Measurements from ENCODE around the gene DYSF.

DYSF gene

DNA sequence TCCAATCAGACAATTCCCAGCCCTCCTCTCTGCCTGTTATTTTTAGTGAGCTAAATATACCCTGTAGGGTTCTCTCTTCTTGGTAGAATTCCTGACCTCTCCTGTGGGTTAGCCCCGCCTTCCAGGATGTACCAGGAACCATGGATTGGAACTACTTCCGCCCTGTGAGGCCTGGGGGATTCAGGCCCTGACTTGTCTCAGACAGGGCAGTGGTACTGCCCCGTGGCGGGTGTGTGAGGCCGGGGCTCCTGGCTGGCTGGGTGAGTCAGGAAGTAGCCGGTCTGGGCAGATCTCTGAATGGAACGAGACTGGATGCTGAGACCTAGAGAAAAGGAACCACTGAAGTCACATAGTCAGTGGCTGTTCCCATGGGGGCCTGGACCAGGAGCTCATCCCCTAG, 50.5 kb downstream of the DYSF start:
- DNase-seq: no peak

DNA sequence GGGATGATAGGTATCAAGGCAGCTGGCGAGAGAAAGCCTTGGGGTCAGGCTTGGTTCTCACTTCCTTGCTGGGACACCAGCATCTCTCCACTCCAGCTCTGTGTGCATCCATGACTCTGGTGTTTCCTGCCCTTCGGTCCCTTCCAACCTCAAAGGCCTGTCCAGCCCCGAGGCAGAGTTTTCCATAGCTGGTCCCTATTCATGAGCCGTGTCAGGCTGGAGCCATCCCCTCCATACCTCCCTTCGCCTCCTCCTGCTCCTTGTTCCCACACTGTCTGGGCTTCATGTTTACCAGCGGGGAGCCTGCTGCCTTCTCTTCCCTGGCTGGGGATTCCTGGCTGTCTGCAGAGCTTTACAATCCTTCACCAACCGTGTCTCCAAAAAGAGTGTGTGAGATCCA, 51.2 kb downstream of the DYSF start:
- no peak for DNase-seq

DNA sequence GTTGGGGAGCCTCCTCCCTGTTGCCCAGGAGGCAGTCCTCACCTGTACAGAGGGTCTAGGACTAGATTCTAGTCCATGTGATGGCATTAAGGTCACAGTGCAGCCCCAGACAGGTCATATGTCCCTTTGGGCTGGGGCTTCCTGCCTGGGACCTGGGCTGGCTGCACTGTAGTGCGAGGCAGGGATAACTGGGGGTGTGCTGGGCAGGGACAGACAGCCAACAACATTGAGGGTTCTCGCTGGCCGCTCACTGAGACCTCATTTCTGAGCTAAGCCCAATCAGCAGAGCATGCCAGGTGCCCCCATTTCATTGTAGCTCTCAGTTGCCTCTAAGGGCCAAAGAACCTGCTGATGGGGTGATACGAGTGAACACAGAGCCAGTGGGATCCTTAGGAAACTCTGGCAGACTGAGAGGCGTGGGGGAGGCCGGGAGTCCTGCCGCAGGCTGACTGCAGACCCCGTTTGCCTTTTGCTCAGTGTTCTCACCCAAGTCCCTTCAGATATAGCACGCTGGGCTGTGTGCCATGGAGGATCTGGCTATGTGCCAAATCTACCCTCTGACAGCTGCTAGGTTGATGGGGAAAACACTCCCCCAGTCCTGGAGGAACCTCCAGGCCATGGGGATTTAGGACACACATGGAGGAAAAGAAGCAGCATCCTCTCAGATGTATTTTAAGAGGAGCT, 51.9 kb downstream of the DYSF start:
- no peak for DNase-seq

DNA sequence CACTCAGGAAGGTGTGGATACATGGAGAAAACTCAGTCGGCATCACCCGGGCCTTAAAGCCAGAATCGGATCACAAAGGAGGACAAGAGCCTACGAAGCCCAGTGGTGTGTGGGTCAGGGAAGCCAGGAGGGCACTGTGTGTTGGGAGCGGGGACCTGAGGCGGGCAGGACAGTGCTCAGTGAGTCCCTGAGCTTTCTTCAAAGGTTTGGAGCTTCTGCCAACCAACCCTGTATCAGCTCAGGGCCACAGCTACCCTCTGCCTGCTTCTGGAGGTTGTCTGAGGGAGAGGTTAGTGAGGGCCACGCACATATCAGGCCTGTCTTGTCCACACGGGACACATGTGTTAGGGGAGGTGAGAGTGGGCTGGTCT, 52.4 kb downstream of the DYSF start:
- no peak for DNase-seq

DNA sequence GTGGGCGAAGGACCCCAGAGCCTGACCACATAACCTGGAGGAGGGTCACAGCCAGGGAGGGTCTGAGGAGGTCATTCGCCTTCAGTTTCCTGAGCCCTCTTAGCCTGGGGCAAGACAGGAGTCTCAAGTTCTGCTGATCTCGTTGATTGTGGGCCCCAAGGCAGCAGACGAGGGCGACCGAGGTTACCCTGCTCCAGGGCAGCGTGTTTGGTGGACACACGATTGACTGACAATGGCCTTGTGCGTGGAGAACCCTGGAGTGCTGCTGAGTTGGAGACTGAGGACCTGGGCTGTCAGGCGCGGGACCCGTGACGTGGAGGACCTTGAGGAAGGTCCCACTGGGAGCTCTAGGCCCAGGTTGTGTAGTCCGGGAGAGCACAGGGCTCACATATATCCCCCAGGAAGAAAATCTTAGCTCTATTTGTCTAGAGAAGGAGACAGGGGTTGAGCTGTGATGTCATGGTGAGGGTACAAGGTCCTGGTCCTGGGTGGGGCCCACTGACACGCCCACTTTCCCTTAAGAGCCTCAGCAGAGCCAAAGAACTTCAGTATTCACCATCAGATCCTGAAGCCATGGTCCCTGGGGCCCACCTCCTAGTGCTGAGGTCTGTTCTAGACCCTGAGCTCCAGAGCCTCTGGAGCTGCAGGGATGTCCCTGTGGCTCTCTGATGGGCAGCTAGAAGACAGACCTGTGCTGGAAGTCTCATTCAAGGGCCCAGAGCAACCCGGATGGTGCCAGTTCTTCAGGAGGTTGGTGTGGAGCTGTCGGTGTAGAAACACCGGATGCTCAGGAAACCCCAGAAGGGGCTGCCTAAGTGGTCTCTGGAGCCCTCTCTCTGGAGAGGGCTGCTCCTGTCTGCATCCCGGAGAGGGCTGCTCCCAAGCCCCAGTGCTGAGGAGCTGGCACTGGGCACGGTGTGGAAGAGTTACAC, 53.1 kb downstream of the DYSF start:
- no peak for DNase-seq

DNA sequence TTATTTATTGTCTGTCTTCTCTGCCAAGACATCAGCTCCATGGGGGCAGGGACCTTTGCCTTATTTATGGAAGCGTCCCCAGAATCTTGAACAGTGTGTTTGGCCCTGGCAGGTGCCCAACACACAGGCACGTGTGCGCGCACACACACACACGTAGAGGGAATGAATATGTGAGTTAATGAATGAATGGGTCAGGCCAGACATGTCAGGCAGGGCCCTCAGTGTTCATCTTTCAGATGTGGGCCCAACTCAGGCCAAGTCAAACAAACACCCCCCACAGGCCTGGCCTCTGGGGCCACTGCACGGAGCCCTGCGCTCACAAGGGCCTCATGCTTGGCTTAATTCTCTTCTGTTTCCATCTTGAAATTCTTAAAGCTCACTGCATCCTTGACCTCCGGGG, 54.1 kb downstream of the DYSF start:
- DNase-seq: no peak

DNA sequence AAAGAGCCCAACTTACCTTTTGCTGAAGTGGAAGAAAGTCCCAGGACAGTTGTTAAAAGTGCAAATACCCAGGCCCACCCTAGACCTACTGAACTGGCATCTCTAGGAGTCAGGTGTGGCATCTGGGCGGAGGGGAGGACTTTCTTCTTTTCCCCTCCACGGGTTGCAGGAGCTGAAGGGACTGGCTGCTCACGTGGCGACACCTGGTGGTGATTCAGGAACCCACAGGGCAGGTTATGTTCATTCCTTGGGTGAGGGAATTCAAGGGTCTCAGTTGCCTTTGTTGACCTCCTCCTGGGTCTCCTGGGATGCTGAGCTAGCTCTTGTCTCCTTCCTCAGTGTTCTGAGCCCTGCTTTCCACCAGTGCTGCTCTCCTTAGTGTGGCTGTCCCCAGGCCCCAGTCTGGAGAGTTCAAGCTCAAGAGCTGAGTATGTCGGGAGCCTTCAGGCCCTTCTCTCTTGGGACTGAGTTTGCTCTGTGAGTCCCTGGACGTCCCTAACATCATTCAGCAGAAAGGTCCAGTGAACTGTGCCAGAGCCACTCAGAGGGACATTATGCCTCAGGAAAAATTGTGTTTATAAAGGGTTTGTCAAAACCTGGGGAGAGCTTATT, 56.9 kb downstream of the DYSF start:
- peak; percentile 68 for DNase-seq

DNA sequence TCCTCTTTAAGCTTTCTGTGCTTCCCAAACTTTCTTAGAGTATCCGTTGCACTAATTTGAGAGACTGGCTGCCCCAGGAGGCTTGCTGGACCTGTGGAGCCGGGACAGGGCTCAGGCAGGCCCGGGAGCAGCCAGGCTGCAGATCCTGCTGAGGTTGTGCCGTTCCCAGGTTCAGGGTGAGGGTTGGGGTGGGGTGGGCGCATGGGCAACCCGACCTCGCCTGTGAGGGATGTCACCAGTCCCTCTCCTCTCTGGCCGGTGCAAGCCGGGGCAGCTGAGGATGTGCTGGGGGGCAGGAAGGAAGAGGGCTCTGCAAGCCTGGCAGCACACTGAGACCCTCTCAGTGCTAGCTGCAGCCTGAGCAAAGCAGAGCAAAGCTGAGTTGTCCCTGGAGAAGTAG, 57.6 kb downstream of the DYSF start:
- no peak for DNase-seq

DNA sequence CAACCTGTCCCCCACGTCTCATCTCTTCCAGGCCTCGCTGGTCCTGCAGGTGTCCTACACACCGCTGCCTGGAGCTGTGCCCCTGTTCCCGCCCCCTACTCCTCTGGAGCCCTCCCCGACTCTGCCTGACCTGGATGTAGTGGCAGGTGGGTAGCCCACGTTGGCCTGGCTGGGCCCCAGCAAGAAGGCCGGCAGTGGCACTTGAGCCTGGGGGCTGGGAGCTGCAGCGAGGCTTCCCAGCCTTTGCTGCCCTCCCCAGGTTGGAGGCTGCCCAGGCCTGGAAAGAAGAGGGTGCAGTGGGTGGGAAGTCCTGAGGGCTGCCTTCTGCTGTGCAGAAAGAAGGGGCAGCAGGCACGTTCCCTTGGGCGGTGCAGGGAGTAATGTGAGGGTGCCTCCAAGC, 58.4 kb downstream of the DYSF start:
- DNase-seq: no peak

DNA sequence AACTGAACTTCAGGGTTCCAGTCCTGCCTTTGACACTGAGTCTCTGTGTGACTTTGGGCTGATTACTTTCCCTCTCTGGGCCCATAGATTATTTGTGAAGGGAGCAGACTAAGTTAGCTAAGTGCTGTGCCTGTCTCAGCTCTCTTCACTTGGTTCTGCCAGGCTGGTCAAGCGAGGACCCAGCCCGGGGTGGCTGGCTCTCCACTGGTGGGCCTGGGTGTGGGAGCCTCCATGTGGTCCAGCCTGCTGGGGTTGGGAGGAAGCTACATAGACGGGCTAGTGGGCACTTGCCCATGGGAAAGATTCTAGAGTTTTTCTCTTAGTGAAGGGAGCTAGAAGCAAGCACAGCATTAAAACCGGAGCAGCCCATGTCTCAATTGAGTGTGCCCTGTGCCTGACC, 59.0 kb downstream of the DYSF start:
- no peak for DNase-seq

DNA sequence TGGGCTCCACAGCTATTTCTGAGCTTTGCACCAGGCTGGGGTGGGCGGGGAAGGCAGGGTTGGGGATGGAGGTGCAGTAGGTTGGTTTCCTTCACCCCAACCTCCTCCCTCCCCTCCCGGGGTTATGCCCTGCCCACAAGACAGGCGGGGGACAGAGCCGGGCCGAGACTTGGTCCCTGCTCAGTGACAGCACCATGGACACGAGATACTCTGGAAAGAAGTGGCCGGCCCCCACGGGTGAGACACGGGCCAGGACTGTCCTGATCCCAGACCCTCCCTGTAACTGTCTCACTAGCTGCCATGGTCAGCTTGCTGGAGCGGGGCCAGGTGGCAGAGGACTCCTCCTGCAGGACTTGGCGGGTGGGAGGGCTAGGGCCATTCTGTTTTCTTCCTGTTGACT, 59.7 kb downstream of the DYSF start:
- no peak for DNase-seq

DNA sequence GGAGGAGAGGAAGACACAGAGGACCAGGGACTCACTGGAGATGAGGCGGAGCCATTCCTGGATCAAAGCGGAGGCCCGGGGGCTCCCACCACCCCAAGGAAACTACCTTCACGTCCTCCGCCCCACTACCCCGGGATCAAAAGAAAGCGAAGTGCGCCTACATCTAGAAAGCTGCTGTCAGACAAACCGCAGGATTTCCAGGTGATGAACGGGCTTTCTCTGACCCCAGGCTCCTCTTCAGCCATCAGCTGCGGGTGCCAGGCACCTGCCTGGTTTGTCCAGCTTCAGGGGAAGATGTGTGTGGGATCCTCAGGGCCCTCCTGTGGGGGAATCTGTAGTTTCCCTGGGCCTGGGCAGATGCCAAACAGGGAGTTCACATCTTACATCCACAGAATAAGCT, 60.4 kb downstream of the DYSF start:
- no peak for DNase-seq

DNA sequence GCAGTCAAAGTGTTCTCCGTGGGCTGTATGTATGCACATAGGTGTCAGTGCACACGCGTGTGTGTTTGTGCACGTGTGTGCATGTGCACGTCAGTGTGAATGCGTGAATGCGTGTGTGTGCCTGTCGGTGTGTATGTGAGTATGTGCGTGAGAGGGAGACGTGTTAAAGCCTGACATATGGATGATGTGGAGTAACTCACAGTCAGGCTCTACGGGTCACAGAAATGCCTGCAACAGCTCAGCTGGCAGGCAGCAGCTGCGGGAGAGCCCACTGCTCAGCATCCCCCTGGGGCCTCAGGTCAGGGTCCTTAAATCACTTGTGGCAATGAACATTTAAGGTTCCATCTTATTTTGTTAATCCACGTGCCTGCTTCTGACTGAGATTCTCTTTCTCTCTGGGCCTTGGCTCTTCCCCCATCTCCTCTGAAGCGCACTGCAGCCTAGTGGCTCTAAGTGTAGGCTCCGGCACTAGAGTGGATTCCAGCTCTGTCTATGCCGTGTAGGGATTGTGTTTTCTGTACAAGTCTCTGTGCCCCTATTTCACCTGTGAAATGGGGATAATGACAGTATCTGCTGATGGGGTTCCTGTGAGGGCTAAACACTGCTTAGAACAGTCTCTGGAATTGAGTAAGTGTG, 63.0 kb downstream of the DYSF start:
- DNase-seq: no peak

DNA sequence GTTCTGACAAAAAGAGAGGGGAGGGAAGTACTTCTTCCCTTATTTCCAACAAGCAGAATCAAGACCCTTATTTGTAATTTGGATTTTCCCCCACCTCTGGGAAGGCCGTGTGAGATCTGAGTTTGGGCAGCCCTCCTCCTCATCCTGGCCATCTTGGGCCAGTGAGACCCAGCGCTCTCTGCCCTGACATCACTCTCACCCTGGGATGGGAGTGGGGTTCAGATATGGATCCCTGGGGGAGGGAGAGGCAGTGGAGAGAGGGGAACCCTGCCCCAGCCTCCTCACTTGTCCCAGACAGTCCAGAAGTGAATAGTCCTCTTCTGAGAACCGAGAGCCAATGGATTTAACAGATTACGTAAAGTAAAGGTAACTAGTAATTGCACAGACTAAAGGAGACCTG, 64.5 kb downstream of the DYSF start:
- no peak for DNase-seq

DNA sequence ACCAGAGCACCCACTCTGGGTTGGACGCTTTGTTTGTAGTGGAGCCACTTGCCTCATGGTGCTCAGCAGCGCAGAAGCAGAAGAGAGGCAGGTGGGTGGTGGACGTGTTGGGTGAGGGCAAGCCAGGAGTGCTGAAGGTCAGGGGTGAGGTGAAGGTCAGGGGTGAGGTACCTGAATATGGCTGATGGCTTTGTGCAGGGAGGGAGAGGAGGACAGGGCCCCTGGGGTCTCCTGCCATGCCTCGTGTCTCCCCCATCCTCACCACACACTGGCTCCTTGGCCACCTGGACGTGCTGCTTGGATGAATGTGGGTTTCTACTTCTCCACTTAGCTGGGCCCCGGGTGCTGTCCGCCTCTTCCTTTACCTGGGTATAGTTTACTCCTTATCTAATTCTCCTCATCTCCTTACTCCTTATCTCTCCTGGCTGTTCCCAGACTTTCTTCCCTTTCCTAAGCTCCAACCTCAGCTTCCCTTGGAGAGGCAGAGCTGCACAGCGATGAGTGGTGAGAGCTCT, 68.1 kb downstream of the DYSF start:
- no peak for DNase-seq

DNA sequence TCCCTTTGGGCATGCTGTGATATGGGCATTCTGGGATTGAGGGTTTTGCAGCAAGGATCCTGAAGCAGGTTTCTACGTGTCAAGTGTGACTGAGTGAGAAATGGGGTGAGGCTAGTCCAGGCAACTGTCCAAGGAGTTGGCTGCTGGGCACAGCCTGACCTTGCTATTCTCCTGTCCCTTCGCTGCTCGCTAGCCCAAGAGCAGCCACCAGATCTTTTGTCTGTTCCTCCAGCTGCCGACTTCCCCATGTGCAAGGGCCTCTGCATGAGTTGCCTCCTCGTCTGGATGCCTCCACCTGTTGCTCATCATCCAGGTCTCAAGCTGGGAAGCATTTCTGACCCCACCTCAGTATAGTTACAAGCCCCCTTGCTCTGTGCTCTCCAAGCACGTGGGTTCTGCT, 71.1 kb downstream of the DYSF start:
- DNase-seq: no peak

DNA sequence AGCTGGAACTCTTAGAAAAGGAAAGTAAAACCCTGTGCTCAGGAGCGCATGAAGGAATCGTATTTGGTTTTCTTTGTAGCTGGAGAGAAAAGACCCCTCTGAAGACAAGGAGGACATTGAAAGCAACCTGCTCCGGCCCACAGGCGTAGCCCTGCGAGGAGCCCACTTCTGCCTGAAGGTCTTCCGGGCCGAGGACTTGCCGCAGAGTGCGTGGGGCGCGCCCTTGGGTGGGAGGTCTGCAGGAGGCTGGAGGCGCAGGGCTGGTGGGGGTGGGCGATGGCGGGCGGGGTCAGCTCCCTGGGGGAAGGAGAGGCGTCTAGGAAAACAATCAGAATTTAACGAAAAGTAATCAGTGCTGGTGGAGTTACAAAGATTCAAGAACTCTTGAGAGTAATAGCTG, 72.8 kb downstream of the DYSF start:
- no peak for DNase-seq

DNA sequence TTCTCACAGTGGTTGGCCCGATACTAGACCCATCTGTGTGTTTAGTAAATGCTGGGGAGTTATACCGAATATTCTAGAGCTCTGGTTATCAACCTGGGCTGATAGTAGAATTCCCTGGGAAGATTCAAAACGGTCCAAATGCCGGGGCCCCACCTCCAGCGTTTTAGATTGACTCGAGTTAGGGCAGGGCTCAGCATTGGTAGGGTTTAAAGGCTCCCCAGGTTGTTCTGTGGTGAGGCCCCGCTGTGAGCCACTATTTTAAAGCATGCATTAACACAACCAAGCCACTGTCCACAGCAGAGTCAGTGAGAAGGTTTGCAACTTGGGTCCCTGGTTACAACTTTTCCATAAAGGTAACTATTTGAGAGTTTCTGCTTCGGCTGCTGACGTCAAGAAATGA, 73.6 kb downstream of the DYSF start:
- no peak for DNase-seq

DNA sequence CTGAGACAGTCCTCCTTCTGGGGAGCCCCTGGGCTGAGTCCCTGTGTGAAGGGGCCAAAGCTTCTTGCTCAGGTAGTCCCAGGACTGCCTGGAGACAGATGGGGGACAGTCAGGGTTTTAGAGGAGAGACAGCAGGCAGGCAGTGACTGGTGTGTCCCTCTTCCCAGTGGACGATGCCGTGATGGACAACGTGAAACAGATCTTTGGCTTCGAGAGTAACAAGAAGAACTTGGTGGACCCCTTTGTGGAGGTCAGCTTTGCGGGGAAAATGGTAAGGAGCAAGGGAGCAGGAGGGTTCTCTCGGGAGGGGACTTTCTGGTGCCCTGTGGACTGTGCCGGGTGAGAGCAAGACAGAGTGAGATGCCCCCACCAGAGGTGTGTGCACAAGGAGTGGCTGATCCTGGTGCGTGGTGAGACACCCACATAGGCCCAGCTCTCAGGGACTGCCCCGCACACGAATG, 74.8 kb downstream of the DYSF start:
- DNase-seq: no peak

DNA sequence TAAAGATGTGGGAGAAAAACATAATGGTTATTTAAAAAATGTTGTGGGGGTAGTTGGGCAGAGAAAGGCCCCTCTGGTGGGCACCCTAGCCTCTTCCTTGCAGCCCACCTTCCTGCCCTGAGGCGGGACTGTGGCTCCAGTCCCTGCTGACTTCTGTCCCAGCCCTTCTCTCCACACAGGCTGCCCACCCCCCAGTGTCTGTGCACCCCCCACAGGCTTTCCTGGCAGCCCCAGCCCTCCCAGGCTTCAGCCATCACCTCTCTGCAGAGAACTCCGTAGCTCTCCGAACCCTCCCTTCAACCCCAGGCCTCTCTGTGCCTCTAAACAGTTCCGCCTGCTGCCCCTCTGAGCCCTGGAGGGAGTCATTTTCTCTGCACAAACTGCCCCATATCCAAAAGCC, 75.4 kb downstream of the DYSF start:
- DNase-seq: no peak

DNA sequence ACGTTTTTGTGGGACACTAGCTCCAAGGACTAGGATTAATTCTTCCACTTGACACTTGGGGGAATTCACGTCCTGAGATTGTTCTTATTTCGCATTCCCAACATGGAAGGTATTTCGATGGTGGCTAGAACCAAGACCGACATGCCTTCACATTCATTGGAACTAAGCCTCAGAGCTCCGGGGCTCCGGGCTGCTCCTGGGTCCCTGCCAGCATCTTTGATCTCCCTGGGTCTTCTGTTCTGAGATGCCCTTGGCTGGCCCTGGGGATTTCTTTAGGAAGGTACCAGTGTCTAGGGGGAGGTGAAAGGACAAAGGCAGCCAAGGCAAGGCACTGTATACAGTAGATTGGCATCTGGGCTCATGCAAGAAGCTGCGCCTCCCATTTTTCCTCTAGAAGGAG, 76.8 kb downstream of the DYSF start:
- DNase-seq: no peak

DNA sequence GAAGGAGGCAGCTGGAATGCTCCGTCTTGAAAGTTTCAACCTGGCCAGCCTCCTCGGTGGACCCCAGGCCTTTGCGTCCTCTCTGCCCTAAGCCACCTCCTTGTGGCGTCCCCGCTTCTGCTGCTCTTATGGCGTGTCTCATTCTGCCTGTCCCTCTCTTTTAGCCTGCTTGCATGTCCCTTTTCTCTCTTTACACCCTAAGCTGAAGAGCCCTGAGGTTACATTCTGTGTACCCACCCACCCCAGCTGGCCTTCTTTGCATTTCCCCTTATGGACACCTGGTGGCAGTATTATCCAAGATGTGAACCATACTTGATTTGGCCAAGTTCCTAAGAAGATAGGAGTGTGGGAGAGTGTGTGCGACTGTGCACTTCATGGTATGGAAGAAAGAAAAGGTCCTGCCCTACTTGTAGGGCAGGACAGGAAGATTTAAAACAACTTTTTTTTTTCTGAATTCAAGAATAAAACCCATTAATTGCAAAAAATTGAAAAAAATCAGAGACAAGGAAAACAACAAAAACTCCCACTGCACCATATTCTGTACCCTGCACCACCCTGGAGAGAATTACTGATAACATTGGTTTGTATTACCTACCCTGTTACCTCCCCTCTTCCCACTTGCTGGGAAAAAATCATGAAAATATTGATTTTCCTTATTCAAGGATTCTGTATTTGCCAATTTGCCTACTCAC, 77.4 kb downstream of the DYSF start:
- no peak for DNase-seq
